T-helper 17 cell (primary cell): Measurements from ENCODE around the gene HABP4. TPM values are rescaled to one million over a fixed set of nuclear protein-coding genes. Genes with fewer than 3 reads are reported as not detected.

Experiments used
- ATAC-seq: fragments of 150-1000 bp; cut with Tn5 transposase; 2 replicates; pipeline ENCODE4 v1.10.0; 2021; ENCODE audit warnings: mild to moderate bottlenecking, moderate library complexity
- DNase-seq, 3 donors: peaks; one replicate each; pipeline versions ENCODE4 v3.0.0 to v3.0.0-alpha.2; 2020 to 2021
- H3K9me3 ChIP-seq: one replicate; pipeline ENCODE4 v1.7.0; 2013; ENCODE audit warnings: low read length, mild to moderate bottlenecking; ENCODE audit not compliant: control insufficient read depth, poor library complexity, severe bottlenecking
- H3K27ac Mint-ChIP-seq: one replicate; pipeline ENCODE4 v1.8.0; 2022; ENCODE audit warnings: mild to moderate bottlenecking, moderate library complexity, mixed read lengths
- H3K27me3 Mint-ChIP-seq: one replicate; pipeline ENCODE4 v1.8.0; 2022; ENCODE audit warnings: mixed read lengths
- H3K36me3 Mint-ChIP-seq: one replicate; pipeline ENCODE4 v1.8.0; 2022; ENCODE audit warnings: low read depth, mixed read lengths
- H3K4me1 Mint-ChIP-seq: one replicate; pipeline ENCODE4 v1.8.0; 2022; ENCODE audit warnings: mild to moderate bottlenecking, mixed read lengths
- H3K4me3 Mint-ChIP-seq: one replicate; pipeline ENCODE4 v1.8.0; 2022; ENCODE audit warnings: mild to moderate bottlenecking, moderate library complexity, mixed read lengths
- total RNA-seq, 4 donors: library from RNA in 2 of 4; stranded (reverse) in 2 of 4; gene quantifications; one replicate each; pipeline ENCODE4 v1.2.3 and lab custom pipeline; 2022 to 2026

HABP4 gene
- total RNA-seq, 2 donors from 2014 or later, result 16.6 to 21.3 TPM

GRCh38 chr9:96442491-96442890, 7.5 kb upstream of the HABP4 start:
- Mint-ChIP-seq H3K4me1 (no peaks in the 10 kb centered on the region), H3K4me3 (no peak overlapping the region), H3K27me3 (no peaks in the 10 kb centered on the region), H3K27ac (no peak overlapping the region), H3K36me3 (no peaks in the 10 kb centered on the region)
- ATAC-seq (peak; percentile 50), DNase-seq (no peak)
- H3K9me3 ChIP-seq, result no peaks in the 10 kb centered on the region

DNA sequence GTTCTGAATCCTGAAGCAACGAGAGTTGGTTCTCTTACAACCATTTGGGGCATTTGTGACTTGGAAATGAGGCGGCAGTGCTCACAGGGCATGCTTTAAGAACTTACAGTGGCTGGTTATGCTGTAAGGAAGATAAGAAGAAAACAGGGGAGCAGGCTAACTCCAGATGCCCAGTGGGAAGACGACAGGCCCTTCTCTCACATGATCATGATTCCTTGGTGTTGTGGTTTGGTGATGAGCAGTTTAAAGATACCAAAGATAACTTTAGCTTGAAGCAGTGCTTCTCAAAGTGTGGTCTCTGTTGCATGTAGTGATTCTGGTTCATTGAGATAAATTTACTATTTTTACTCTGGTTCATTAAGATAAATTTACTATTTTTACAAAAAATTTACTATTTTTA, 2.6 kb upstream of the HABP4 start:
- H3K9me3 ChIP-seq, result no peaks in the 10 kb centered on the region
- peaks cover 4% of the 10 kb centered on the region for H3K36me3 Mint-ChIP-seq
- DNase-seq, result no peak
- no peak overlapping the region for H3K27ac Mint-ChIP-seq
- H3K27me3 Mint-ChIP-seq, result peaks cover 4% of the 10 kb centered on the region
- peaks cover 15% of the 10 kb centered on the region for H3K4me1 Mint-ChIP-seq
- ATAC-seq, result no peak
- no peak overlapping the region for H3K4me3 Mint-ChIP-seq

- Mint-ChIP-seq H3K27me3 (peaks cover 4% of the 10 kb centered on the region), H3K27ac (no peak overlapping the region), H3K4me1 (peaks cover 18% of the 10 kb centered on the region), H3K36me3 (peaks cover 4% of the 10 kb centered on the region), H3K4me3 (peak overlapping the region; percentile 94)
- ATAC-seq (no peak), DNase-seq (no peak)
- H3K9me3 ChIP-seq, result no peaks in the 10 kb centered on the region
These were observed 1.3 kb upstream of the HABP4 start for GRCh38 chr9:96448546-96449170.

DNA sequence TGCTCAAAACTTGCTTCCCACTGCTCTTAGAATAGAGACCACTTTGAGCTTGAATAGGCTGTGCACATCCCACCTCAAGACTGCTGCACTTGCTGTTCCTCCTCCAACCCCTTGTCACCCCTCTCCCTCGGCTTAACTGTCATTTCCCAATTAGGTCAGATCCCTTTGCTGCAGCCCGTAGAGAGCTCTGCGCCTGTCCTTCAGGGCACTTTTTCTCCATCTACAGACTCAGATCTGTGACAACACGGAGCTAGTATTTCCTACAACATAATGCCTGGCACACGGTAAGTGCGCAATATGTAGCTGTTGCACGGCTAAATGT, 485 bp upstream of the HABP4 start:
- Mint-ChIP-seq H3K4me3 (peak overlapping the region; percentile 94), H3K27me3 (peaks cover 4% of the 10 kb centered on the region), H3K4me1 (peaks cover 20% of the 10 kb centered on the region), H3K36me3 (peaks cover 4% of the 10 kb centered on the region), H3K27ac (no peak overlapping the region)
- DNase-seq (peak in 1 of 3 donors; percentile 11), ATAC-seq (peak; percentile 15)
- no peaks in the 10 kb centered on the region for H3K9me3 ChIP-seq

- ATAC-seq (peak; percentile 38), DNase-seq (peak; percentile 16 to 39 (median 22))
- peak overlapping the region; percentile 88 for H3K27ac Mint-ChIP-seq
- H3K27me3 Mint-ChIP-seq, result peaks cover 4% of the 10 kb centered on the region
- peaks cover 20% of the 10 kb centered on the region for H3K4me1 Mint-ChIP-seq
- peak overlapping the region; percentile 94 for H3K4me3 Mint-ChIP-seq
- peaks cover 4% of the 10 kb centered on the region for H3K36me3 Mint-ChIP-seq
- no peaks in the 10 kb centered on the region for H3K9me3 ChIP-seq
These were observed 902 bp downstream of the HABP4 start for GRCh38 chr9:96450613-96451528.

DNA sequence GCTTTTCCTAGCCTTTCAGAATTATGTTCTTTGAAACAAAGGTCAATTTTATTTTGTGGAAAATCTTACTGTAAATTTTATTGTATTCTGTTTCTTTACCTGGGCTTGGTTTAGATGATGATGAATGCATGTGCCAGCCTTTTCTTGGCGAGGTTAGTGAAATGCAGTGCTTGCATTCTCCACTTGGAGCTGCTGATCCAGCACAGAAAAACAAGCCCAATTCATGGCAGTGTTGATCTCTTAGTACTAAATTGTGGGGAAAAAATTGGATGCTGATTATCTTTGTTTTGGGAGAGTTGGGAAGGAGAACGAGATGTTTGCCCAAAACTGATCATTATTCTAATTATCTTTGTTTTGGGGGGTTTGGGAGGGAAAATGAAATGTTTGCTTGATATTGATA, 3.7 kb downstream of the HABP4 start:
- ATAC-seq (no peak), DNase-seq (no peak)
- H3K27me3 Mint-ChIP-seq, result peaks cover 4% of the 10 kb centered on the region
- H3K36me3 Mint-ChIP-seq, result peaks cover 4% of the 10 kb centered on the region
- peak overlapping the region; percentile 47 for H3K27ac Mint-ChIP-seq
- no peak overlapping the region for H3K4me3 Mint-ChIP-seq
- H3K9me3 ChIP-seq, result no peaks in the 10 kb centered on the region
- peaks cover 21% of the 10 kb centered on the region for H3K4me1 Mint-ChIP-seq

DNA sequence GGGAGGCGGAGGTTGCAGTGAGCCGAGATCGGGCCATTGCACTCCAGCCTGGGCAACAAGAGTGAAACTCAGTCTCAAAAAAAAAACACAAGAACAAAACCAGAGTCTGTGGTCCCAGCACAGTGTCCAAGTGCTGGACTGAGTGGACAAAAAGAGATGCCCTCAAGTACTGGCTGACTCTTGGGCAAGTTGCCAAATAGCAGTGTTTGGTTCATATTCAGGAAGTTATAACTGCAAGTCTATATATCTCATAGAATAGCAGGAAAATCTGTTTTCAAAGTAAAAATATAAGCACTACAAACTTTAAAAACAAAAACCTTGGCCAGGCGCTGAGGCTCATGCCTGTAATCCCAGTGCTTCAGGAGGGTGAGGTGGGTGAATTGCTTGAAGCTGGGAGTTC, 7.3 kb downstream of the HABP4 start:
- H3K27me3 Mint-ChIP-seq, result no peaks in the 10 kb centered on the region
- H3K9me3 ChIP-seq, result no peaks in the 10 kb centered on the region
- H3K27ac Mint-ChIP-seq, result no peak overlapping the region
- DNase-seq (no peak), ATAC-seq (no peak)
- no peak overlapping the region for H3K4me3 Mint-ChIP-seq
- peaks cover 6% of the 10 kb centered on the region for H3K36me3 Mint-ChIP-seq
- peaks cover 13% of the 10 kb centered on the region for H3K4me1 Mint-ChIP-seq

GRCh38 chr9:96458226-96458625, 8.3 kb downstream of the HABP4 start:
- H3K4me1 Mint-ChIP-seq, result peaks cover 11% of the 10 kb centered on the region
- no peaks in the 10 kb centered on the region for H3K9me3 ChIP-seq
- ATAC-seq (no peak), DNase-seq (no peak)
- peaks cover 6% of the 10 kb centered on the region for H3K36me3 Mint-ChIP-seq
- H3K27ac Mint-ChIP-seq, result no peak overlapping the region
- no peaks in the 10 kb centered on the region for H3K27me3 Mint-ChIP-seq
- H3K4me3 Mint-ChIP-seq, result no peak overlapping the region

GRCh38 chr9:96459268-96460007, 9.5 kb downstream of the HABP4 start:
- H3K4me1 Mint-ChIP-seq, result peaks cover 6% of the 10 kb centered on the region
- DNase-seq (no peak), ATAC-seq (no peak)
- H3K9me3 ChIP-seq, result no peaks in the 10 kb centered on the region
- no peak overlapping the region for H3K27ac Mint-ChIP-seq
- peaks cover 6% of the 10 kb centered on the region for H3K36me3 Mint-ChIP-seq
- no peaks in the 10 kb centered on the region for H3K27me3 Mint-ChIP-seq
- H3K4me3 Mint-ChIP-seq, result no peak overlapping the region

DNA sequence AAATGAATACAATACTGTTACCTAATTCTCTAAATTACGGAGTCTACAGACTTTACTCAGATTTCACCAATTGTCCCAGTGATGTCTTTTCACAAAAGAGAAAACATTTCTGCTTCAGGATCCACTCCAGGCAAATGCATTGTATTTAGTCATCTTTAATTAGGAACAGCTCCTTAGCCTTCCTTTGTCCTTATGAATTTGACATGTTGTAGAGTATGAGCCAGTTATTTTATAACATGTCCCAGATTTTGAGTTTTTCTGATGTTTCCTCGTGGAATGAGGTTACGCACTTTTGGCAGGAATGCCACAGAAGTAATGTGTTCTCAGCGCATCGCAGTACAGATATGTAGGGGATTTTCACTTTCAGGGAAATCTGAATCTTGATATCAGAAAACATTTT, 10.5 kb downstream of the HABP4 start:
- H3K36me3 Mint-ChIP-seq, result peaks cover 6% of the 10 kb centered on the region
- no peaks in the 10 kb centered on the region for H3K27me3 Mint-ChIP-seq
- no peaks in the 10 kb centered on the region for H3K9me3 ChIP-seq
- no peak overlapping the region for H3K27ac Mint-ChIP-seq
- H3K4me3 Mint-ChIP-seq, result no peak overlapping the region
- DNase-seq (no peak), ATAC-seq (no peak)
- peaks cover 7% of the 10 kb centered on the region for H3K4me1 Mint-ChIP-seq

GRCh38 chr9:96460882-96461281, 10.9 kb downstream of the HABP4 start:
- peaks cover 7% of the 10 kb centered on the region for H3K4me1 Mint-ChIP-seq
- no peak for DNase-seq
- peaks cover 6% of the 10 kb centered on the region for H3K36me3 Mint-ChIP-seq
- no peak overlapping the region for H3K27ac Mint-ChIP-seq
- no peak for ATAC-seq
- H3K4me3 Mint-ChIP-seq, result no peak overlapping the region
- H3K9me3 ChIP-seq, result no peaks in the 10 kb centered on the region
- H3K27me3 Mint-ChIP-seq, result no peaks in the 10 kb centered on the region

DNA sequence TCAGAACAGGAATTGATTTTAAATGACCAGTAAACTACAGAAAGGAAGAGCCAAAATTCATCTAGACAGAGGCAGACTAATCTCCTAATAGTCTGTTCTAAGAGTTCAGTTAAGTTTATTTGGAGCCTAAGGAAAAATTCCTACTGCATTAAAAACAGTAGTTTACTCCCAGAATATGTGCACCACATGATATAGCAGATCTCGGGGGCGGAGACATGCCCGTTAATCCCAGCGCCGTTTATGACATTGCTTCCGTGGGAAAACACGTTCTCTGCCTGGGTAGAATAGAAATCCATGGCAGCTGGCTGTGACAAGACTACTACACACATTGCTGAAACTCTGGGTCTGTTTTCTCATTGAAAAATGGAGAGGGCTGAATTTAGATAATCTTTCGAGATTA, 11.4 kb downstream of the HABP4 start:
- no peak for ATAC-seq
- Mint-ChIP-seq H3K36me3 (peaks cover 6% of the 10 kb centered on the region), H3K27me3 (no peaks in the 10 kb centered on the region), H3K4me3 (no peak overlapping the region), H3K27ac (no peak overlapping the region), H3K4me1 (peaks cover 7% of the 10 kb centered on the region)
- no peaks in the 10 kb centered on the region for H3K9me3 ChIP-seq
- DNase-seq, result no peak

GRCh38 chr9:96462541-96462940, 12.6 kb downstream of the HABP4 start:
- Mint-ChIP-seq H3K4me3 (no peak overlapping the region), H3K36me3 (peaks cover 6% of the 10 kb centered on the region), H3K27ac (no peak overlapping the region), H3K27me3 (no peaks in the 10 kb centered on the region), H3K4me1 (peaks cover 7% of the 10 kb centered on the region)
- DNase-seq, result no peak
- H3K9me3 ChIP-seq, result no peaks in the 10 kb centered on the region
- no peak for ATAC-seq
